GM21717 (cell line): ENCODE results near the gene VSIG1.
A peak's percentile ranks its signal among the peaks of the same experiment; 100 is the strongest.

Experiments used
- ATAC-seq: cut with Tn5 transposase; IDR thresholded peaks from one replicate; pipeline ENCODE4 v1.9.1; 2021; ENCODE audit warnings: mild to moderate bottlenecking, moderate library complexity; ENCODE audit not compliant: unreplicated experiment

The VSIG1 gene

DNA sequence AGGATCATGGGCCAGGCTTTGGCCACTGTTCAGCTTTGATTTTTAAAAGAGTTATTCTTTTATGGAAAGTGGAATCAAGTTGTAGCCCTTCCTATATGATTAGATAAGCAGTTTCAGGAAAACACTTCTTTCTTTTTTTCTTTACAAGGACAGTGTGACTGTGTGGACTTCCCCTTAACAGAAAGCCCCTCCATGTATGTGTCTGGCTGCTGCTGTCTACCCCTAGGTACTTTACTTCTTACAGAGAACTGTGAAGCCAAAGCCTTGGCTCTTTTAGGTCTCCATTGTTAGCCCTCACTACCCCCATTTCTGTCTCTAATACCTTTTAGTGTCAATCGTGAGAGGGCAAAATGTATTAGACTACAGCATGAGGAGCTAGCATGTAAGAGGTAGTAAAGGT is 19.1 kb downstream of the VSIG1 start:
- no peak for ATAC-seq

- ATAC-seq = peak; percentile 54
Observed at GRCh38 chrX:108064613-108065012, 19.7 kb downstream of the VSIG1 start.

- no peak for ATAC-seq
Observed at GRCh38 chrX:108068121-108068520, 23.3 kb downstream of the VSIG1 start.

DNA sequence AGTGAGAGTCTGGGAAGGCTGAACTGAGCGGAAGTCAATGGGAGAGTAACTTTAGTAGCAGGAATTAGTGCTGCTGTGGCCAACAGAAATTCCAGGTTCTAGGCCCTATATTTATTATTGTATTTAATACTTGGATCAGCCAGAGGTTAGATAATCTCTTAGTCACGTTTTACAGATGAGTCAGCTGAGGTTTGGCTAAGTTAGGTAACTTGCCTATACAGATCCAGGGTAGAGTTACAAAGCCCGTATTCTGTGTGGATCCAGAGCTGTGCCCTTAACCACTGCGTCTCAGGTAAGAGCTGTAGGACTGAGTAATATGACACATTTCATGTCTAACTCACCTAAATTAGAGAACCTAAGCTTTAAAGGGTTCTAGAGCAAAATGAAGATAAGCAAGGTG is 26.0 kb downstream of the VSIG1 start:
- ATAC-seq = no peak

DNA sequence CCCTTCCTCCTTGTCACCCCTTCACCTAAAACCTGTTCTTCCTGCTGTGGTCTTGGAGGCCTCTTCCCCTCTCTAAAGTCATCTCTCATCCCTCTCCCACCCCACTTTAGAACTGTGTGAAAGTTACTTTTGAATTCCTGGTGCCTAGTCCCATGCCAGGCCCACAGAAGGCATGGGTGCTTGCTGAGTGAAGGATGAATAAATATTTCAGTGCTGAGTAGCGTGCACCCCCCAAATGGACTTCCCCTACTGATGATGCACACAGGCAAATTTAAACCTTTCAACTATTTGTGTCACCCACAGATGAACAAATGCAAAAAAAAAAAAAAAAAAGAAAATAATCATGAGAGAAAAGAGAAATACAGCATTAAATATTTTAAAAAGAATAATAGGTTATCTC is 26.7 kb downstream of the VSIG1 start:
- no peak for ATAC-seq

GRCh38 chrX:108072746-108073145 is 27.9 kb downstream of the VSIG1 start:
- ATAC-seq = no peak

DNA sequence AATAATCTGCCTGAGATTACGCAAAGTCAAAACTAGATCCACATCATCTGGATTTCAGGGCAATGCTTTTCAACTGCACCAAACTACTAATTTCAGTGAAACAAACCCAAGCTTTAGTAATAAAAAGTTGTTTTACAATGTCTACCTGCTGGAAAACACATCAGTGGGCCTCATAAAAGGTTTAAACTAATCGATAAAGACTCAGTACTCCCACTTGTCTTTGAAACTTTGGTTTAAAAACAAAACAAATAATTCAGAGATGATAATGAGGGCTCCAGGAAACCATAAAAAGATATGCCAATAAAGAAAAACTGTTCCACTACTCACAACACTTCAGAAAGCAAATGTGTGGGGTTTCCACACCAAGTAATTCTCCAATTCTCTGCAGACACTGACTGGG is 36.2 kb downstream of the VSIG1 start:
- ATAC-seq = no peak

DNA sequence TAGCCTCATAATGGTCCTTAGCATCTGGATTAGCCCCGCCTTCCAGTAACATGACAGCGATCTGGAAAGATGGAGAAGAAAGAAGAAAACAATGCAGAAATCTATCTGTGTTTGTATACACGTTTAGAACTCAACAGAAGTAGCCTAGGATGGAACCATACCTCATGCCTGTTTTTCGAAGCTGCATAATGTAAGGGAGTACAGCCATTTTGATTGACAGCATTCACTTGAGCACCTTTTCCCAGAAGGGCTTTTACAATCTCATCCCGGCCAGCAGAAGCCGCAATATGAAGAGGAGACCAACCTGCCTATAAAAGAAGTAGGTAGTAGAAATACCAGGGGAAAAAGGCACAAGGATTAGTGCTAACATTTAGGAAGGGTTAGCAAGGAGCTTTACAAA is 42.9 kb downstream of the VSIG1 start:
- no peak for ATAC-seq

GRCh38 chrX:108088511-108088910 is 43.6 kb downstream of the VSIG1 start:
- ATAC-seq = no peak

DNA sequence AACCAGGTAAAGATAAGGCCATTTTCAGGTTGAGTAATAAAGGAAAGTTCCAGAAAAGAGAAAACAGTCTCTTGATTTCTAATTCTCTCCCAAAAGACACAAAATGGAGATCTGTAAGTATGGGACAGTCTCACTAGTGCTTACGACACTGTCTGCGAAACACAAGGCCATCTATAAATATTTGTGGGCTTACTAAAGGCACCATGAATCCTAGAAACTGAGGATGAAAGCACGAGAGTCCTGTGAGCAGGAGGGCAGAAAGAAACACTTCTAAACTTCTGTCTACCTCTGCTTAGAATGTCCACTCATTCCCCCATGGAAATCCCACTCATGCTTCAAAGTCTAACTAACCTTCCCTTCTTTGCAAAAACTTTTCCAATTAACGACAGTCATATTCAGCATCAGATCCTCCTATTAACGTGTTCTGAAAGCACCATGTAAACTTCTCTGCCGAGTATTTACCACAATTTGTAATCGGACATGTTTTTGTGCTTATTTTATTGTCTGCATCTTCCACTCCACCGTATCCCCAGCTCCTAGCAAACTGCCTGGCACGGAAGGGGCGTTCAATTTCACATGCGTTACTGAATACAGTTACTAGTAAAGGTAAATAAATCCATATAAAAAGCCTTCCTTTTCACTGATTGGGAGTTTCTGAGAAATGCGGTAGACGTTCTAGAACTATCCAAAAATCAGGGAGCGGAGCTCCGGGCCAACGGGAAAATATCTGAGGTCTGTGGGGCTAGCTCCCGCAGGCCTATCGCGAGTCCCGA is 45.8 kb downstream of the VSIG1 start:
- peak; percentile 1 for ATAC-seq

DNA sequence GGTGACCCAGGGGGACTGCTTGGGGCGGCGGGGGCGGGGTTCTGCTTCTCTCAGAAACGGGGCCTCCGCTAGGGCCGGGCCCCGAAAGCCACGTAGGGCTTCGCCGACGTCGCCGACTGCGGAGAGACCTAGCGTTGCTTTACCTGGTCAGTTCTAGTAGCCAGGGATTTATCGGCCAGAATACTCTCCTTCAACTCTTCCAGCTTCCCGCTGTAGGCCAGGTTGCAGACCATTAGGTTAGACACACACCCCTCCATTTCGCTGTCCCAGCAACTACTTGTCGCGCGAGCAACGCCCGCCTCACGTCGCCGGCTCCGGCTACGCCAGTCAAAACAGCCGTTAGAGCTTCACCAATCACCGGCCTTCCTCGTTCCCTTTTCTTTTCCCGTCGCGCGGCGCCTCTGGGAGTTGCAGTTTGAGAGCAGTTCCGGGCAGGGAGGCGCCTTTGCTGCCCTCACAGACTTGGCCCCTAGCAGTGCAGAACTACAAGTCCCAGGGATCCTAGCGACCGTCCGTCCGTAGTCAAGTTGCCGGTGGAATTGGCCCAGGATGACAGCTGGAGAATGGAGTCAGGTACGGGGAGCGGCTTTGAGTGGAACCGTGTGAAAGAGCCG is 46.5 kb downstream of the VSIG1 start, which contains the start of the genes ATG4A and PSMD10:
ATG4A (plus strand) TSS at position 515 of the 614 bp plus-strand sequence; CDS start at position 564, 49 bp downstream.
PSMD10 (minus strand) TSS at position 279 of the 614 bp plus-strand sequence; CDS start at position 257, 22 bp downstream.
- peak; percentile 98 for ATAC-seq

- peak; percentile 48 for ATAC-seq
Observed at GRCh38 chrX:108091878-108092291, 47.0 kb downstream of the VSIG1 start.

GRCh38 chrX:108097380-108097779 is 52.5 kb downstream of the VSIG1 start:
- ATAC-seq = no peak

- no peak for ATAC-seq
Observed at GRCh38 chrX:108105473-108105872, 60.6 kb downstream of the VSIG1 start.

DNA sequence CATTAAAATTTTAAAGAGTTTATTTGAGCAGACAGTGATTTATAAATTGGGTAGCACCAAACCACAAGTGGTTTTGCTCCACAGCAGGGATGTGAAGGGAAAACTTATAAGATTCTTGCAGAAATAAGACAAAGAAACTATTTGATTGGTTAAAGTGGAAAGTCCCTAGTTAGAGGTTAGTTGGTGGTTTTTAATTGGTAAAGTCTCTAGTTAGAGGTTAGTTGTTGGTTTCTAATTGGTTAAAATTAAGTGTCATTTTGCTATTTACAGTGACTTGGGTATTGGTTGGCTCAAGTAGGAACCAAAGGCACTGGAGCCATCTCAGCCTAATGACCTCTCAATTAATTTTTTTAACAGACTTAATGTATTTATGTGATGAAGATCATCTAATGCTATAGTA is 69.7 kb downstream of the VSIG1 start:
- ATAC-seq = no peak

DNA sequence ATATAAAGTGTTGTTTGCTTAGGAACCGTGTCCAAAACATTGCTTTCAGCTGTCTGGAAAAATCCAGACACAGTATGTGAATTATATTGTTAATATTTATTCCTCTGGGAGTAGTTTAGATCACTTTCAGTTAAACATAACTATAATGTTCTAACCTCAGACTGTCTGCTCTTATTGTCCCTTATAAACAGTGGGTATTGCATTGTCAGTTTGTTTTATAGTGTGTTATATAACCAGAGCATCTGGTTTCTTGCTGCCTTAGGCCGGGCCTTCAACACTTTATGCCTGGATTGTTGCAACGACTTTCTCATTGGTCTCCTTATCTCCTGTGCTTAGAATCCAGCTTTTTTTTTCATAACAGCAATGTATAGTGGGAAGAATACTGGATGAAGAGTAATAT is 73.1 kb downstream of the VSIG1 start:
- ATAC-seq = no peak

- ATAC-seq = no peak
Observed at GRCh38 chrX:108121291-108121690, 76.4 kb downstream of the VSIG1 start.

DNA sequence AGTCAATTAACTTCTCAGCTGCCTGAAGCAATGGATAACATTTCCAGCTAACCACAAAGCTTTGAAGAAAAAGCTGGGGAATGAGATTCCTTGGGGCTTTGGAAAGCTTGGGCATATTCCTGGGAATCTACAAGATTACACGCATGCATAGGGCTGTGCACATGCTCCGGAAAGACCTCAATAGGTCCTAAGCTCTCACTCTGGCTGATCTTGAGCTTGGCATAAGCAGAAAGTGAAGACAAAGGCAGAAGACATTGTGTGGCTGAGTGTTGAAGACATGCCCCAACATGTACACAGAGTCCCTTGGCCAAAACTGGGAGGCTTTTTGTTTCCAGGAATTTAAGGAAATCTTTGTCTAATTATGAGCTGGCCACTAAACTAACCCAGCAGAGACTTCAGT is 77.9 kb downstream of the VSIG1 start:
- ATAC-seq = no peak

- ATAC-seq = no peak
Observed at GRCh38 chrX:108123591-108124366, 78.9 kb downstream of the VSIG1 start.

GRCh38 chrX:108126661-108127060 is 81.8 kb downstream of the VSIG1 start:
- ATAC-seq = no peak

GRCh38 chrX:108127152-108127551 is 82.3 kb downstream of the VSIG1 start:
- ATAC-seq = no peak
